Neuronal stem cell (in vitro differentiated cells): ENCODE measurements around the gene OSBPL10.

ENCODE experiments used
- DNase-seq: peaks from one replicate; pipeline ENCODE4 v3.0.0-alpha.2; 2013; ENCODE audit warnings: low spot score
- H2AFZ ChIP-seq: one replicate; pipeline ENCODE4 v1.6.1; 2013; ENCODE audit warnings: mild to moderate bottlenecking, low read length, inconsistent platforms
- H2AK5ac ChIP-seq: 2 replicates; pipeline ENCODE4 v1.6.1; 2013; ENCODE audit warnings: low read depth, mild to moderate bottlenecking, inconsistent platforms, low read length, moderate library complexity, mixed read lengths
- H2BK120ac ChIP-seq: 2 replicates; pipeline ENCODE4 v1.6.1; 2013; ENCODE audit warnings: low read depth, mild to moderate bottlenecking, inconsistent platforms, low read length, moderate library complexity, mixed read lengths
- H2BK12ac ChIP-seq: one replicate; pipeline ENCODE4 v1.6.1; 2013; ENCODE audit warnings: low read length, inconsistent platforms
- H2BK15ac ChIP-seq: 2 replicates; pipeline ENCODE4 v1.6.1; 2013; ENCODE audit warnings: mild to moderate bottlenecking, low read length, inconsistent platforms, mixed read lengths
- H2BK5ac ChIP-seq: one replicate; pipeline ENCODE4 v1.6.1; 2013; ENCODE audit warnings: inconsistent platforms, mild to moderate bottlenecking, low read length, moderate library complexity
- H3K14ac ChIP-seq: one replicate; pipeline ENCODE4 v1.6.1; 2013; ENCODE audit warnings: low read length, inconsistent platforms
- H3K18ac ChIP-seq: 2 replicates; pipeline ENCODE4 v1.6.1; 2013; ENCODE audit warnings: low read length, inconsistent platforms
- H3K23ac ChIP-seq: 2 replicates; pipeline ENCODE4 v1.6.1; 2013; ENCODE audit warnings: low read depth, mild to moderate bottlenecking, mixed read lengths, low read length, inconsistent platforms; ENCODE audit not compliant: poor library complexity
- H3K27ac ChIP-seq: replicated peaks from 3 replicates; pipeline ENCODE4 v1.5.1; 2013; ENCODE audit warnings: low read length, inconsistent platforms
- H3K27me3 ChIP-seq, 3 experiments: 2 replicates each; pipeline ENCODE4 v1.6.1; 2013; ENCODE audit warnings: low read length in 3 of 3, mild to moderate bottlenecking in 2 of 3, inconsistent platforms in 1 of 3, low read depth in 1 of 3, mixed read lengths in 1 of 3, moderate library complexity in 1 of 3; ENCODE audit not compliant: control insufficient read depth in 3 of 3, insufficient read depth in 3 of 3
- H3K36me3 ChIP-seq, 2 donors: replicated peaks in 1 of 2; 2 replicates each; pipeline ENCODE4 v1.6.1; 2013; ENCODE audit warnings: low read length in 2 of 2; ENCODE audit not compliant: control insufficient read depth in 2 of 2, insufficient read depth in 2 of 2
- H3K4ac ChIP-seq: 2 replicates; pipeline ENCODE4 v1.6.1; 2013; ENCODE audit warnings: inconsistent platforms, mild to moderate bottlenecking, low read length, moderate library complexity
- H3K4me1 ChIP-seq, 2 donors: 1 replicate in 1 of 2; 2 replicates in 1 of 2; pipeline ENCODE4 v1.6.1; 2013; ENCODE audit warnings: low read length in 2 of 2, low read depth in 1 of 2; ENCODE audit not compliant: control insufficient read depth in 2 of 2, insufficient read depth in 1 of 2
- H3K4me2 ChIP-seq: one replicate; pipeline ENCODE4 v1.6.1; 2013; ENCODE audit warnings: mild to moderate bottlenecking, low read length, inconsistent platforms; ENCODE audit not compliant: insufficient read depth, poor library complexity, severe bottlenecking
- H3K4me3 ChIP-seq, 2 donors: 2 replicates each; pipeline ENCODE4 v1.5.1; 2013; ENCODE audit warnings: low read length in 2 of 2, mild to moderate bottlenecking in 2 of 2, inconsistent platforms in 1 of 2, moderate library complexity in 1 of 2
- H3K79me1 ChIP-seq: one replicate; pipeline ENCODE4 v1.6.1; 2013; ENCODE audit warnings: low read depth, mild to moderate bottlenecking, inconsistent platforms, low read length, moderate library complexity
- H3K9ac ChIP-seq: one replicate; pipeline ENCODE4 v1.6.1; 2013; ENCODE audit warnings: mild to moderate bottlenecking, low read depth, low read length, inconsistent platforms; ENCODE audit not compliant: poor library complexity
- H3K9me3 ChIP-seq, 2 donors: replicated peaks in 1 of 2; 2 replicates each; pipeline versions ENCODE3 to v1.6.1; 2013; ENCODE audit warnings: low read length in 2 of 2, mild to moderate bottlenecking in 2 of 2, inconsistent platforms in 1 of 2, low read depth in 1 of 2, mixed read lengths in 1 of 2, moderate library complexity in 1 of 2; ENCODE audit not compliant: control insufficient read depth in 2 of 2, insufficient read depth in 1 of 2
- H4K8ac ChIP-seq: one replicate; pipeline ENCODE4 v1.6.1; 2013; ENCODE audit warnings: low read depth, mild to moderate bottlenecking, inconsistent platforms, low read length, moderate library complexity
- H4K91ac ChIP-seq: one replicate; pipeline ENCODE4 v1.6.1; 2013; ENCODE audit warnings: low read length, low read depth, mild to moderate bottlenecking, inconsistent platforms; ENCODE audit not compliant: poor library complexity
- WGBS, 2 donors: extraction: QIAGEN DNeasy Blood & Tissue Kit; methylation state at CpG; one replicate each; pipeline ENCODE4 v1.1.7; 2013; ENCODE audit warnings: missing lambda C conversion rate in 2 of 2, mixed read lengths in 1 of 2; ENCODE audit not compliant: insufficient read length in 2 of 2, insufficient replicate concordance in 1 of 2; ENCODE audit errors: extremely low coverage in 2 of 2; 5-methylcytosine and 5-hydroxymethylcytosine counted together

OSBPL10 gene

DNA sequence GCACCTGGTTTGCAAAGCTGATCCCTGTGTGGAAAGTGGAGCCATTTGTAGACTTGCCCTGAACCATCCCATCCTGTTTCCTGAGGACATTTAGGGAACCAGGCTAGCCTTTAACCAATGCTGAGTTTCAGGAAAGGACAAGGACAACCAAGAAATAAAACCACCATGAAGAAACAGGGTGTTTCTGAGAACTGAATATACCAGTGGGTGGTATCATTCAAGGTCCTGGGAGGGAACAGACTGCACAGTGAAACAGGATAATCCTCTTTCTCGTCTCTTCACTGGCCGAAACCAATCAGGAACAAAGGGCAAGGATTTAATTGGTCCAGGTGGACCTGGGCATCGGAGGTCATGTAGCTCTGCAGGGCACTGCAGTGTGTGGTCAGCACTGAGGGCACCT lies 22.3 kb upstream of the OSBPL10 start:
- Histone ChIP-seq H3K27ac (no peak overlapping the region), H3K14ac (no peak overlapping the region)
- no CpG with 5 or more reads among the region's 3 CpGs for WGBS, 2 donors

DNA sequence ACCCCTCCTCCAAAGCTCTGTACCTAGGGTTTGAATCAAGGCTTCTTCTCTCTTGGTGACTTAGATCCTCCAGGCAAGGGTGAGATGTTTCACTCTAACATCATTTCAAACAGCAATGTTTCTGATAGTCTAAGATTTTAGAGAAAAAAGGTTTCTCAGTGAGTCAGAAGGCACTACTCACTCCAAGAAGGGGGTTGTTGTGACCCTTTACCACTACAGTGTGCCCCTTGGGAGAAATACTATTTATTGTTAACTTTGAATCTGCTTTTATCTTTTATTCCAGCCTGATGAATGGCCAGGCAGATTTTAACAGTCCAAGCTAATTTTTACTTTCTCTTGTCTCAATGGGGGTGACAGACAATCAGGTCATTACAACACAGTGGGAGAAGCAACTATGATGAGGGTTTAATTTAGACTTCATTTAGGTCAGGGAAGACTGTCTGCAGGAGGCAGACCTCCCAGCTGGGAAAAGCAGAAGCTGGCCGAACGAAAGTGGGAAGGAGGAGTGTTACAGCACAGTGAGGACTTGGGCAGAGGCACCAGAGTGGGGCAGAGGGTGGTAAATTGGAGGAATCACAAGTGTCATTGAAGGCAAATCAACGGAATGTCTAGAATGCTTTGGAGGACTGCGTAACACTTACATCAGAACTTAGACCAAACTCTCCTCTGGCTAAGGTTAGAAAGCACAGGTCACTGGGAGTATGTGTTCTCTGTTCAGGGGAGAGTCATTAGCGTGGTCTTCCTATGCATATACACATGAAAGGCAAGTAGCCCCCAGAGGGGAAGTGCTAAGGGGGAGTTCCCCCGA lies 21.7 kb upstream of the OSBPL10 start:
- Histone ChIP-seq H3K36me3 (no peaks in the 10 kb centered on the region), H3K9me3 (no peaks in the 10 kb centered on the region), H2BK120ac (no peak overlapping the region), H3K4me1 (peaks cover 0 to 4% of the 10 kb centered on the region in 2 donors), H4K8ac (no peak overlapping the region), H3K4ac (no peak overlapping the region), H2BK5ac (no peak overlapping the region), H2AK5ac (no peak overlapping the region), H2BK12ac (no peak overlapping the region), H2BK15ac (no peak overlapping the region), H3K4me2 (no peak overlapping the region), H2AFZ (no peak overlapping the region), H3K23ac (no peak overlapping the region), H3K79me1 (no peaks in the 10 kb centered on the region), H3K18ac (peak overlapping the region; percentile 33), H4K91ac (no peak overlapping the region), H3K27me3 (no peaks in the 10 kb centered on the region), H3K27ac (no peak overlapping the region), H3K4me3 (no peak overlapping the region), H3K9ac (no peak overlapping the region), H3K14ac (no peak overlapping the region)
- WGBS, 2 donors = no CpG with 5 or more reads among the region's 6 CpGs
- no peak for DNase-seq

More for the DNA sequence above, 22.3 kb upstream of the OSBPL10 start:
- H2AK5ac ChIP-seq = no peak overlapping the region
- peaks cover 0 to 4% of the 10 kb centered on the region in 2 donors for H3K4me1 ChIP-seq
- H3K36me3 ChIP-seq = no peaks in the 10 kb centered on the region
- no peak overlapping the region for H3K4me2 ChIP-seq
- no peak overlapping the region for H3K4ac ChIP-seq
- H3K79me1 ChIP-seq = no peaks in the 10 kb centered on the region
- H3K4me3 ChIP-seq = no peak overlapping the region
- no peak overlapping the region for H2AFZ ChIP-seq
- no peaks in the 10 kb centered on the region for H3K9me3 ChIP-seq
- H3K23ac ChIP-seq = no peak overlapping the region
- no peak overlapping the region for H2BK120ac ChIP-seq
- no peak overlapping the region for H2BK12ac ChIP-seq
- no peak for DNase-seq
- no peak overlapping the region for H3K18ac ChIP-seq
- no peak overlapping the region for H4K91ac ChIP-seq
- no peak overlapping the region for H3K9ac ChIP-seq
- no peaks in the 10 kb centered on the region for H3K27me3 ChIP-seq
- no peak overlapping the region for H2BK15ac ChIP-seq
- H4K8ac ChIP-seq = no peak overlapping the region
- no peak overlapping the region for H2BK5ac ChIP-seq

DNA sequence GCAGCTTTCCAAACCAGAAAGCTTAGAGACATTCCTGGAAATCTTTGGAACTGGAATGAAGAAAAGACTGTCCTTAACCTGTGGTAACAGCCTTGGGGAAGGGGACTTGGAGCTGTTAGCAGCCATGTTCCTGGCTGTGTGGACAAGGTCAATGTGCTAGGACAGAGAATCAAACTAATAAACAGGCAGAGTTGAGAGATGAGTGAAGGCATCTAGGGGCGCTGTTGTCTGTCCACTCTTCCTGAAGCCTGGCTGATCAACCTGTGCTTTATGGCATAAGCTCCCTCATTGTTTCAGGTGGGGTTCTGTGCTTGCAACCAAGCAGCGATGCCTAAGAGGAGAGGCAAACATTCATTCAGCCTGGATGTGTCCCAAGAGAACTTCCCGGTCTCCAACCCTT lies 19.8 kb upstream of the OSBPL10 start:
- H3K9ac ChIP-seq = no peak overlapping the region
- H3K9me3 ChIP-seq = no peaks in the 10 kb centered on the region
- no peak overlapping the region for H2BK15ac ChIP-seq
- H2AFZ ChIP-seq = no peak overlapping the region
- H3K4me1 ChIP-seq = peaks cover 0 to 4% of the 10 kb centered on the region in 2 donors
- H3K79me1 ChIP-seq = no peaks in the 10 kb centered on the region
- H4K91ac ChIP-seq = no peak overlapping the region
- no peak overlapping the region for H3K4ac ChIP-seq
- no peak overlapping the region for H3K18ac ChIP-seq
- no peak overlapping the region for H3K23ac ChIP-seq
- H2AK5ac ChIP-seq = no peak overlapping the region
- H3K36me3 ChIP-seq = no peaks in the 10 kb centered on the region
- no peak overlapping the region for H2BK120ac ChIP-seq
- no peak overlapping the region for H3K4me2 ChIP-seq
- H3K14ac ChIP-seq = no peak overlapping the region
- H3K27me3 ChIP-seq = no peaks in the 10 kb centered on the region
- H2BK12ac ChIP-seq = no peak overlapping the region
- WGBS, 2 donors = no CpG with 5 or more reads among the region's 3 CpGs
- no peak overlapping the region for H3K27ac ChIP-seq
- no peak overlapping the region for H3K4me3 ChIP-seq
- DNase-seq = no peak
- no peak overlapping the region for H2BK5ac ChIP-seq
- H4K8ac ChIP-seq = no peak overlapping the region

DNA sequence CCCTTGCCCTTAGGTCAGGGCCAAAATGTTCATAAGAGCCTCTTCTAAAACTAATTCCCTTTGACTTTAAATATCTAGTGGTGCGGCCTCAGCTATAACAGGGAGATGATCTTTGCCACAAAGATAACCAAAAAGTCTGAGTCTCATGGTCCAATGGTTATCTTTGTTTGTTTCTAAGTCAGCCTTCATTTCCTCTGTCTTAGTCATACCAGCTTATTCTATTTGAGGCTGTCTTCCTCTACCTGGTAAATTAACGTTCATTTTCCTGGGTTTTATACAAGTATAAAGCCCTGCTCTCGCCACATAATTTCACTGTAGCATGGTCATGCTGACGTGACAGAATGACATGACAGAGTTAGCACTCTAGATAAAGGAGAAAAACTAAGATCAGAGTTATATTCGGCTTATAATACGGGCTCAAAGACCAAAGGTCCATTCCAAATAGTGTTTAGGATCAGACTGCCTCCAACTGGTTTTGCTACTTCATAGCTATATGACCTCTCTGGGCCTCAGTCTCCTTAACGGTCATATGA lies 18.9 kb upstream of the OSBPL10 start:
- H4K8ac ChIP-seq = no peak overlapping the region
- H3K4me1 ChIP-seq = peaks cover 0 to 4% of the 10 kb centered on the region in 2 donors
- no peak overlapping the region for H3K18ac ChIP-seq
- no peak overlapping the region for H3K4ac ChIP-seq
- no peak overlapping the region for H2BK12ac ChIP-seq
- no peak overlapping the region for H3K4me2 ChIP-seq
- no peak overlapping the region for H3K27ac ChIP-seq
- no peaks in the 10 kb centered on the region for H3K27me3 ChIP-seq
- no peak overlapping the region for H3K14ac ChIP-seq
- H2BK5ac ChIP-seq = no peak overlapping the region
- no peak overlapping the region for H3K23ac ChIP-seq
- no peak overlapping the region for H2AK5ac ChIP-seq
- no peaks in the 10 kb centered on the region for H3K36me3 ChIP-seq
- H2BK15ac ChIP-seq = no peak overlapping the region
- WGBS, 2 donors = no CpG with 5 or more reads among the region's 7 CpGs
- no peak overlapping the region for H3K4me3 ChIP-seq
- no peaks in the 10 kb centered on the region for H3K9me3 ChIP-seq
- no peak overlapping the region for H3K9ac ChIP-seq
- no peak for DNase-seq
- H4K91ac ChIP-seq = no peak overlapping the region
- no peaks in the 10 kb centered on the region for H3K79me1 ChIP-seq
- no peak overlapping the region for H2BK120ac ChIP-seq
- H2AFZ ChIP-seq = no peak overlapping the region
